Loucy (cell line): ENCODE measurements around the gene SIRPG.

Experiments
- H2AFZ ChIP-seq: fragments of 200-600 bp; sonication (generic); 2 replicates; pipeline ENCODE4 v1.6.0; 2016; ENCODE audit warnings: antibody characterized with exemption, mild to moderate bottlenecking, low read length, moderate library complexity
- H3F3A ChIP-seq: fragments of 200-600 bp; 2 replicates; pipeline ENCODE4 v1.6.0; 2016; ENCODE audit warnings: antibody characterized with exemption, low read depth, mild to moderate bottlenecking
- H3K27me3 ChIP-seq: fragments of 200-600 bp; sonication (generic); 2 replicates; pipeline ENCODE4 v1.6.1; 2014; ENCODE audit warnings: low read length, mild to moderate bottlenecking; ENCODE audit not compliant: insufficient read depth, poor library complexity, severe bottlenecking
- H3K36me3 ChIP-seq: fragments of 200-600 bp; sonication (generic); 2 replicates; pipeline ENCODE4 v1.6.1; 2016; ENCODE audit warnings: low read length; ENCODE audit not compliant: insufficient read depth
- H3K4me1 ChIP-seq: fragments of 200-600 bp; sonication (generic); 2 replicates; pipeline ENCODE4 v1.5.1; 2014; ENCODE audit warnings: low read length, mild to moderate bottlenecking; ENCODE audit not compliant: insufficient read depth, poor library complexity, severe bottlenecking
- H3K4me2 ChIP-seq: fragments of 200-600 bp; sonication (generic); 2 replicates; pipeline ENCODE4 v1.6.0; 2014; ENCODE audit warnings: antibody characterized with exemption, low read length, low read depth, mild to moderate bottlenecking; ENCODE audit not compliant: poor library complexity, severe bottlenecking
- H3K4me3 ChIP-seq: fragments of 200-600 bp; sonication (generic); 2 replicates; pipeline ENCODE4 v1.5.1; 2014; ENCODE audit warnings: low read length, mild to moderate bottlenecking, mixed read lengths; ENCODE audit not compliant: poor library complexity, severe bottlenecking
- H3K79me2 ChIP-seq: fragments of 200-600 bp; sonication (generic); 2 replicates; pipeline ENCODE4 v1.6.1; 2014; ENCODE audit warnings: low read length; ENCODE audit not compliant: insufficient read depth
- H3K9ac ChIP-seq: fragments of 200-600 bp; sonication (generic); 2 replicates; pipeline ENCODE4 v1.6.0; 2014; ENCODE audit warnings: mild to moderate bottlenecking, low read depth, low read length, moderate library complexity; ENCODE audit not compliant: poor library complexity, severe bottlenecking
- H3K9me2 ChIP-seq: fragments of 200-600 bp; sonication (generic); replicated peaks from 2 replicates; pipeline ENCODE4 v1.6.1; 2016; ENCODE audit warnings: low read depth, low read length, mixed read lengths
- H3K9me3 ChIP-seq: fragments of 200-600 bp; sonication (generic); 2 replicates; pipeline ENCODE4 v1.6.1; 2014; ENCODE audit warnings: mild to moderate bottlenecking, antibody characterized with exemption, low read length, low read depth; ENCODE audit not compliant: insufficient read depth
- H4K20me1 ChIP-seq: fragments of 200-600 bp; sonication (generic); 2 replicates; pipeline ENCODE4 v1.6.0; 2014; ENCODE audit warnings: antibody characterized with exemption, low read length, mild to moderate bottlenecking; ENCODE audit not compliant: insufficient read depth, poor library complexity, severe bottlenecking
- CTCF ChIP-seq: fragments of 200-600 bp; sonication (generic); conservative IDR thresholded peaks from 2 replicates; pipeline ENCODE4 v1.5.1; 2014; ENCODE audit warnings: mild to moderate bottlenecking, antibody characterized with exemption, low read length
- EZH2phosphoT487 ChIP-seq: fragments of 200-600 bp; IDR thresholded peaks from 2 replicates; pipeline ENCODE4 v1.6.1; 2018; ENCODE audit warnings: antibody characterized with exemption, mild to moderate bottlenecking, moderate library complexity, borderline replicate concordance

Gene SIRPG

GRCh38 chr20:1651268-1652058 lies 6.1 kb downstream of the SIRPG start:
- H3K4me2 ChIP-seq, result peak overlapping the region; percentile 60
- H3K79me2 ChIP-seq, result no peaks in the 10 kb centered on the region
- H3K9me2 ChIP-seq, result no peaks in the 10 kb centered on the region
- no peaks in the 10 kb centered on the region for H3K9me3 ChIP-seq
- no peak overlapping the region for H2AFZ ChIP-seq
- peak overlapping the region; percentile 33 for H3K4me3 ChIP-seq
- no peaks in the 10 kb centered on the region for H3K36me3 ChIP-seq
- no peaks in the 10 kb centered on the region for H3K27me3 ChIP-seq
- TF ChIP-seq EZH2phosphoT487, result no peak
- no peak for TF ChIP-seq CTCF
- no peaks in the 10 kb centered on the region for H4K20me1 ChIP-seq
- H3K4me1 ChIP-seq, result peaks cover 46% of the 10 kb centered on the region
- H3K9ac ChIP-seq, result no peak overlapping the region
- H3F3A ChIP-seq, result no peaks in the 10 kb centered on the region

- Histone ChIP-seq H4K20me1 (no peaks in the 10 kb centered on the region), H3K79me2 (no peaks in the 10 kb centered on the region), H2AFZ (no peak overlapping the region), H3K9me3 (no peaks in the 10 kb centered on the region), H3K36me3 (no peaks in the 10 kb centered on the region), H3K4me3 (no peak overlapping the region), H3K9ac (no peak overlapping the region), H3F3A (no peaks in the 10 kb centered on the region), H3K9me2 (no peaks in the 10 kb centered on the region), H3K27me3 (no peaks in the 10 kb centered on the region), H3K4me2 (no peak overlapping the region), H3K4me1 (peaks cover 25% of the 10 kb centered on the region)
- no peak for TF ChIP-seq EZH2phosphoT487
- no peak for TF ChIP-seq CTCF
Observed at GRCh38 chr20:1648101-1648500, 9.5 kb downstream of the SIRPG start.

- H3F3A ChIP-seq, result no peaks in the 10 kb centered on the region
- no peaks in the 10 kb centered on the region for H4K20me1 ChIP-seq
- no peak for TF ChIP-seq CTCF
- TF ChIP-seq EZH2phosphoT487, result no peak
- H3K79me2 ChIP-seq, result no peaks in the 10 kb centered on the region
- no peak overlapping the region for H3K4me2 ChIP-seq
- H3K27me3 ChIP-seq, result no peaks in the 10 kb centered on the region
- H3K4me1 ChIP-seq, result peaks cover 15% of the 10 kb centered on the region
- no peaks in the 10 kb centered on the region for H3K9me3 ChIP-seq
- H3K9ac ChIP-seq, result no peak overlapping the region
- H2AFZ ChIP-seq, result no peak overlapping the region
- H3K36me3 ChIP-seq, result no peaks in the 10 kb centered on the region
- no peaks in the 10 kb centered on the region for H3K9me2 ChIP-seq
- H3K4me3 ChIP-seq, result no peak overlapping the region
Observed at GRCh38 chr20:1646975-1647431, 10.6 kb downstream of the SIRPG start.
